Right forelimb (tissue), 1 donor: Measurements from ENCODE around the gene INPP5B.
"Not testable (repeated sequence)": the region's sequence is repeated elsewhere in the genome, so short reads cannot be mapped to it uniquely, and the experiment has no call there.

Experiments used
- DNase-seq: peaks from one replicate; pipeline ENCODE4 v3.0.0-alpha.2; 2018

INPP5B gene

GRCh38 chr1:37910886-37911285 is 36.0 kb downstream of the INPP5B start:
- not testable (repeated sequence) for DNase-seq

GRCh38 chr1:37908531-37908930 is 38.3 kb downstream of the INPP5B start:
- not testable (repeated sequence) for DNase-seq

DNA sequence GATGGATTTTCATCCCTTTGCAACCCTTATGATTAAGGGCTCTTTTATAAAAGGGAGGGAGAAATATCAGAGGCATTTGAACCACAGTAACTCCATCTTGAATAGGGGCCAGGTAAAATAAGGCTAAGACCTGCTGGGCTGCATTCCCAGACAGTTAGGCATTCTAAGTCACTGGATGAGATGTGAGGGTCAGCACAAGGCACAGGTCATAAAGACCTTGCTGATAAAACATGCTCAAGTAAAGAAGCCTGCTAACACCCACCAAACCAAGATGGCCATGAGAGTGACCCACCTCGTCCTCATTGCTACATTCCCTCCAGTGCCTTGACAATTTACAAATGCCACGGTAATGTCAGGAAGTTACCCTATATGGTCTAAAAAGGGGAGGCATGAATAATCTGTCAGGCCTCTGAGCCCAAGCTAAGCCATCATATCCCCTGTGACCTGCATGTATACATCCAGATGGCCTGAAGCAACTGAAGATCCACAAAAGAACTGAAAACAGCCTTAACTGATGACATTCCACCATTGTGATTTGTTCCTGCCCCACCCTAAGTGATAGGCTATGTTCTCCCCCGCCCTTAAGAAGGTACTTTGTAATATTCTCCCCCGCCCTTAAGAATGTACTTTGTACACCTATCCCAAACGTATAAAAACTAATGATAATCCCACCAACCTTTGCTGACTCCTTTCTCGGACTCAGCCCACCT is 39.3 kb downstream of the INPP5B start:
- not testable (repeated sequence) for DNase-seq

DNA sequence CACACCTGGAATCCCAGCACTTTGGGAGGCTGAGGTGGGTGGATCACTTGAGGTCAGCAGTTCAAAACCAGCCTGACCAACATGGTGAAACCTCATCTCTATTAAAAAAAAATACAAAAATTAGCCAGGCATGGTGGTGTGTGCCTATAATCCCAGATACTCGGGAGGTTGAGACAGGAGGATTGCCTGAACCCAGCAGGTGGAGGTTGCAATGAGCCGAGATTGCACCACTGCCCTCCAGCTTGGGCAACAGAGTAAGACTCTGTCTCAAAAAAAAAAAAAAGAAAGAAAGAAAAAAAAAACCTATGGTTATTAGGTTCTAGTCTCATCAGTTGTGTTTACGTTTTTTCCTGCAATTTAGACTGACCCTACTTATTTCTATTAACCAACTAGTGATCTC is 40.3 kb downstream of the INPP5B start:
- not testable (repeated sequence) for DNase-seq

- no peak for DNase-seq
Measured at GRCh38 chr1:37905727-37906126, 41.1 kb downstream of the INPP5B start.

GRCh38 chr1:37903921-37904320 is 42.9 kb downstream of the INPP5B start:
- DNase-seq = not testable (repeated sequence)

DNA sequence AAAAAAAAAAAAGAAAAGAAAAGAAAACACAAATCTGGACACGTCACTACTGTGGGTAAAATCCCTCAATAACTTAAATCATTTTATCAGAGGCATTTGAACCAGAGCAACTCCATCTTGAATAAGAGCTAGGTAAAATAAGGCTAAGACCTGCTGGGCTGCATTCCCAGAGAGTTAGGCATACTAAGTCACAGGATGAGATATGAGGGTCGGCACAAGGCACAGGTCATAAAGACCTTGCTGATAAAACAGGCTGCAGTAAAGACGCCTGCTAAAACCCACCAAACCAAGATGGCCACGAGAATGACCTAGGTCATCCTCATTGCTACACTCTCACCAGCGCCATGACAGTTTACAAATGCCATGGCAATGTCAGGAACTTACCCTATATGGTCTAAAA is 43.9 kb downstream of the INPP5B start:
- DNase-seq = no peak

DNA sequence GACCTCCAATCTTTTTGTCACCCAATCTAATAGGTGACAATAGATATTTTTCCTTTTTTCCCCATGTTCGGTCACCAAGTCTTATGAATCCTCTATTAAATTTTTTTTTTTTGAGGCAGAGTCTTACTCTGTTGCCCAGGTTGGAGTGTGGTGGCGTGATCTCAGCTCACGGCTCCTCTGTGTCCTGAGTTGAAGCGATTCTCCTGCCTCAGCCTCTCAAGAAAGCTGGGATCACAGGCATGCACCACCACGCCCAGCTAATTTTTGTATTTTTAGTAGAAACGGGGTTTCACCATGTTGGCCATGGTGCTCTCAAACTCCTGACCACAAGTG is 45.0 kb downstream of the INPP5B start:
- DNase-seq = no peak

- DNase-seq = no peak
Measured at GRCh38 chr1:37901191-37901892, 45.5 kb downstream of the INPP5B start.

DNA sequence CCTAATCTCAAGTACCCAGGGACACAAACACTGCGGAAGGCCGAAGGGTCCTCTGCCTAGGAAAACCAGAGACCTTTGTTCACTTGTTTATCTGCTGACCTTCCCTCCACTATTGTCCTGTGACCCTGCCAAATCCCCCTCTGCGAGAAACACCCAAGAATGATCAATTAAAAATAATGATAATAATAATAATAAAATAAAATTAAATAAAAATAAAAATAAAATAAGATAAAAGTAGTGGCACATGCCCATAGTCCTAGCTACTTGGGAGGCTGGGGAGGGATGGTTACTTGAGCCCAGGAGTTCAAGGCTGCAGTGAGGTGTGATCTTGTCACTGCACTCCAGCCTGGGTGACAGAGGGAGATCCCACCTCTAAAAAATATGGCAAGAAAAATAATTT is 49.3 kb downstream of the INPP5B start:
- DNase-seq = not testable (repeated sequence)

DNA sequence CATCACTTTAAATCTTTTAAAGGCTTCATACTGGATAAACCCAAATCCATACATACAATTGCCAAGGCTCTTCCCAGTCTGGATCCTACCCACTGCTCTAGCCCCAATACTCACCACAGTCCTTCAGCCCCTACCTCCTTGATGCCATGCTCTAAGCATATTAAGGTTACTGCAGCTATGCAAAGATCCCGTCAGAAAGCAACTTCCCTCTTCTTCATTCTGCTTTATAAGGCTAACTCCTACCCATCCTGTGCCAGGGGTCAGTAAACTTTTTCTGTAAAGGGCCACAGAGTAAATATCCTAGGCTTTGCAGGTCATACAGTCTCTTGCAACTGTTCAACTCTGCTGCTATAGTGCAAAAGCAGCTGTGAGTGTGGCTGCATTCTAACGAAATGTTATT is 53.2 kb downstream of the INPP5B start:
- DNase-seq = no peak

DNA sequence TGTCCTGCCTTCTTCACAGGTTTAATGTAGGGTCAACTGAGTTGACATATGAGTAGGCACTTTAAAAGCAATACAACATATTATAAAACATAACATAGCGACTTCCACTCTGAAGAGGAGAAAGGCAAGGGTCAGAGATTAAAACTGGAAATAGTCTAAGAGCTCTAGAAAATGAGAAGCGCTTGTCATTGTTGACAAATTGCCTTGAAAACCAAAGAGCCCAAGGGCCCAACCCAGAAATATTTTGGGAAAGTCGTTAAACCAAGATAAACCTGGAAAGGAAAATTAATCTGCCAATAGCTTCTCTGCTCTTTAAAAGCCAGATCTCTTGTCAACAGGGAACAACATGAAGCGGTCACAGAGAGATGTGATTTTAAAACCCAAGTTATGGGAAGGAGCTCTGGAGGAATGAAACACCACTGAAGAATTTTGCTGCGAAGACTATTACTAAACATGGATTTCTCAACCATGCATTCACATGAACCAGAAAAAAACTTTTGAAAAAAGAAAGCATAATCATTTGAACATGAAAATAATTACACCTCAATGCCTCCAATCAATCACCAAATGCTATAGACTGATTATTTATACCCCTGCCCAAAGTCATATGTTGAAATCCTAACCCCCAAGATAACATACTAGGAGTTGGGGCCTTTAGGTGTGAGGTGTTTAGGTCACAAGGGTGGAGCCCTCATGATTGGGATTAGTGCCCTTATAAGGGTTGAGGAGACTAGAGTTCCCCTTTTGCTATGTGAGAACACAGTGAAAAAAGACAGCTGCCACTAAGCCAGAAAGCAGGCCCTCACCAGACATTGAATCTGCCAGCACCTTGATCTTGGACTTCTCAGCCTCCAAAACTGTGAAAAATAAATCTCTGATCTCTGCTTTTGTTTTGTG is 54.5 kb downstream of the INPP5B start:
- DNase-seq = no peak

DNA sequence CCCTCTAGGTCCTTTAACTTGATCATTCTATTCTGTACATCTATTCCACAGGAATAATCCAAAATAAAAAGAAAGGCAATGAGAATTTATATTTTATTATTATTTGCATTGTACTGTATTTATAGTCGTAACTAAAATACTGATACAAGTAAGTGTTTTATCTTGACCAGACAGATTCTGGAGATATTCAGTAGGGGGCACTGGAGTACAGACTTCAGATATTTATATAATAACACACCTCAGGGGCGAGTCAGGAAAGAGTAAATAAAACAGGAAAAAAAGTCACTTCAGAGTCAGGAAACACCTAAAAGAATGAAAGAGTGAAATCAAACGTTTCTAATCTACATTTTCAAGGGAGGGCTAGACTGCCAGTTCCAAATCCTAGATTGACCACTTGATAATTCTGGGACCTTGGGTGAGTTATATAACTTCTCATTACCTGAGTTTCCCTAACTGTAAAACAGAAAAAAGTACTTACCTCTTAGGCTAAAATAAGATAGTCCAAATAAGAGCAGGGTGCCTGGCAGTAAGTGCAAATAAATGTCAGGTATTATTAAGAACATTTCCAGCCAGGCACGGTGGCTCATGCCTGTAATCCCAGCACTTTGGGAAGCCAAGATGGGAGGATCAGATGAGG is 56.4 kb downstream of the INPP5B start:
- DNase-seq = no peak

DNA sequence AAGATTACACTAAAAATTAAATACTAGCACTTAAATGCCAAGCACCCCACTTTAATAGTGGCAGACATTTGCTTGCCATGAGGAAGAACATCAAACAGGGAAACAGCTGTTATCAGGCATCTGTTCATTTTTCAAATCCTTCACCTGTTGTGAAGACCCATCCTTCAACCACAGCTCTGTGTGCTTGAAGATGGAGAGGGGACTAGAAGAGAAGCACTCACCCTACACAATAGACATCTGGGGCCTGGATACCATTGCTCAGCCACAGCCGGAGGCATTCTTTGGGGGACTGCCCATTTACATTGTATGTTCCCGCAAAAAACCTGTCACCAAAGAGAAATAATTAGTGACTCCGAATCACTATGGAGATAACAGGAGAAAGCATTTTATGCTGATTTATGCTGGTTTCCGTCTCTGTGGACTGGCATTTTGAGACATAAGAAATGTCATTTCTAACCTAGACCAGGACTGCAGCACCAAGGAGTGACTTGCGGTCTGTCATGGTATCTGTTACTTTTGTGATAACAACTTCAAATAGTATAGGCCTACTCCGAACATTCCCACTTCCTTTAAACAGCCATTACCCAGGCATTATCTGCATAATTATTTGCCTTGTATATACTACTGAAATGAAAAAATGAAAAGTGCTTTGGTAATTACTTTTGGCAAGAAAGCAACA is 58.7 kb downstream of the INPP5B start:
- DNase-seq = no peak

- DNase-seq = no peak
Measured at GRCh38 chr1:37884145-37884544, 62.7 kb downstream of the INPP5B start.

GRCh38 chr1:37883671-37884070 is 63.2 kb downstream of the INPP5B start:
- DNase-seq = no peak

- no peak for DNase-seq
Measured at GRCh38 chr1:37879865-37880264, 67.0 kb downstream of the INPP5B start.

DNA sequence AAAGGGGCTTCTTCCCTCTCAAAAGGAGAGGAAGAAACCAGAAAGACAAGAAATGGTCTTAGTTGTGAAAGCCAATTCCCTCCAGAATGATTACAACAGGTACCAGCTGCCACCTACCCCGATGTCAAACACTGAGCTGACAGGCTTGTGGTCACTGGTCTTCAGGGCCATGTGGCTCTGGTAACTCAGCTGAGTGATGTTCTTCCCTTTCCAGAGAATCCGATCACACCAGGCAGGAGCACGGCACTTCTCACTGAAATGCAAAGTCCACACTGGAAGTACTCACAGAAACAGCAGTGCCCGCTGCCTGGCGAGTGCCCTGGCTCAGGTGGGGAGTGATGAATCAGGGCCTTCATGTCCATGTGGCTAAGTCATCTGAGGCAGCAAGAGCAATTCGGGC is 68.8 kb downstream of the INPP5B start:
- no peak for DNase-seq

DNA sequence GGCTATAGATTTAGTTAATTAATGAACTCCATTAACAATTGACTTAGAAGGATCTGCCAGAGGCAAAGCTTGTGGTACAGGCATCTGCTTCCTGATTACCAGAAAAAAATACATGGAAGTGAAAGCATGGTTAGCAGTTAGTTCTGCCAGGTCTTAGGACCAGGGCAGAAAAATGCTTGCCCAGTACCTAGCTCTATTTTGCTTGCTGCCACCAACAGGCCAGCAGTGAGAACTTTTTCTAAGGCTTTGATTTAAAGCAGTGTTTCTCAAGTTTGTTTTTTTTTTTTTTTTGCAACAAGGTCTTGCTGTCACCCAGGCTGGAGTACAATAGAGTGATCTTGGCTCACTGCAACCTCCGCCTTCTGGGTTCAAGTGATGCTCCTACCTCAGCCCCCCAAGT is 71.0 kb downstream of the INPP5B start:
- no peak for DNase-seq

DNA sequence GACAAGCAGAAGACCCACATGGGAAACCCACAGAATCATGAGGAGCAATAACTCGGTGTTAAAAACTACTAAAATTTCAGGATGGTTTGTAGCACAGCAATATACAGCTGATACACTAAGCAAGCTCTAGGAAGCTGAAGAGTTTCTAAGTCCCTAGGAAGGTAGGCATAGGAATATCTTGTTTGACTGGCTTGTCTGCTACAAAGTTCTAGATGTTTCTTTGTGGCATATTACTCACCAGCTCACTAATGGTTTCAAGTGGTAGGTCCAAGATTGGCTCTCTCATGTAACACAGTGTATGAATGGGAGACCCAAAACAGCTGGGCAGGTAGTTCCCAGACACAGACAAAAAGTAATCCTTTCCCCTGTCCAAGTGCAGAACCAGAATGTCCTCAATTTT is 74.2 kb downstream of the INPP5B start:
- no peak for DNase-seq

GRCh38 chr1:37868466-37868865 is 78.4 kb downstream of the INPP5B start:
- no peak for DNase-seq

GRCh38 chr1:37867784-37868183 is 79.1 kb downstream of the INPP5B start:
- DNase-seq = no peak

DNA sequence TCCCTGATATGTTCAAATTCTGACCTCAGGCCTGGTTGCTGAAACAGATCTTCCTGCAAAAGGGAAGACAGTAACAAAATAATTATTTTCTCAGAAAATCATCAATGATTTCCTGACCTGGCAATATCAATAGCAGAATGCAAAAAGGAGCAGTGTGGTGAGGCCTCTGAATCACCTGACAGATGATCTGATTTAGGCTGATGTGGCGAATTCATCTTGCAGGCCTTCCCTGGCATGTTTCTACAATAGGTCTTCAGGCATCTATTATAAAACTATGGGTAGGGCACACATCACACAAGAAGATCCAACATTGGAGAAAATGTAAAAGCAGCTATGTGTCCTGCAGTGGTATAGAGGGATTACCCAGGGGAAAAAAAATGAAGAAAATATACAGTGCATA is 80.4 kb downstream of the INPP5B start:
- DNase-seq = no peak
